OCI-LY7 (cell line): ENCODE results near the gene LEPR. TPM values are rescaled to one million over a fixed set of nuclear protein-coding genes. Genes with fewer than 3 reads are reported as not detected.

Experiments
- BruUV-seq: library from RNA; stranded (reverse); fragments of 400-500 nt; replicated peaks from 2 replicates; lab custom pipeline; 2021; lab: Mats Ljungman, UMichigan
- CTCF ChIA-PET: fragments of 300-600 bp; sonication (Branson Sonifier 250); formaldehyde crosslinking; loops from one replicate; lab custom pipeline; 2022; ENCODE audit warnings: antibody characterized with exemption; ENCODE audit not compliant: unreplicated experiment; lab: Charles Lee
- POLR2A ChIA-PET: fragments of 300-600 bp; sonication (Branson Sonifier 250); formaldehyde crosslinking; loops from one replicate; lab custom pipeline; 2022; ENCODE audit warnings: antibody characterized with exemption; lab: Charles Lee
- DNase-seq: peaks from one replicate; pipeline ENCODE4 v3.0.0-alpha.2; 2015; ENCODE audit warnings: low spot score
- H2AFZ ChIP-seq: fragments of 200-600 bp; sonication (generic), shearing (Covaris generic); 2 replicates; pipeline ENCODE4 v1.6.1; 2014; ENCODE audit warnings: mild to moderate bottlenecking, antibody characterized with exemption, low read length, moderate library complexity
- H3K27ac ChIP-seq: fragments of 200-600 bp; sonication (generic); 2 replicates; pipeline ENCODE4 v1.5.1; 2014; ENCODE audit warnings: mixed run types, low read depth, mild to moderate bottlenecking, moderate library complexity, low read length, inconsistent platforms; ENCODE audit not compliant: poor library complexity, severe bottlenecking
- H3K36me3 ChIP-seq: fragments of 200-600 bp; sonication (generic); 2 replicates; pipeline ENCODE4 v1.6.1; 2014; ENCODE audit warnings: mild to moderate bottlenecking, antibody characterized with exemption, low read length, moderate library complexity, mixed read lengths; ENCODE audit not compliant: insufficient read depth
- H3K4me1 ChIP-seq: fragments of 200-600 bp; sonication (generic); 2 replicates; pipeline ENCODE4 v1.5.1; 2014; ENCODE audit warnings: mild to moderate bottlenecking, low read length; ENCODE audit not compliant: insufficient read depth, poor library complexity, severe bottlenecking
- H3K4me2 ChIP-seq: fragments of 200-600 bp; sonication (generic); 2 replicates; pipeline ENCODE4 v1.6.1; 2014; ENCODE audit warnings: mild to moderate bottlenecking, low read length
- H3K4me3 ChIP-seq: fragments of 200-600 bp; sonication (generic); 2 replicates; pipeline ENCODE4 v1.5.1; 2014; ENCODE audit warnings: mild to moderate bottlenecking, low read depth, low read length; ENCODE audit not compliant: poor library complexity, severe bottlenecking
- H3K79me2 ChIP-seq: fragments of 200-600 bp; sonication (generic); 2 replicates; pipeline ENCODE4 v1.6.1; 2016; ENCODE audit warnings: low read depth, mild to moderate bottlenecking, low read length, moderate library complexity, mixed read lengths; ENCODE audit not compliant: insufficient read depth
- H3K9me2 ChIP-seq: fragments of 200-600 bp; sonication (generic); 2 replicates; pipeline ENCODE4 v1.6.1; 2016; ENCODE audit warnings: mild to moderate bottlenecking, low read length, mixed read lengths; ENCODE audit not compliant: insufficient read depth
- H3K9me3 ChIP-seq: fragments of 200-600 bp; sonication (generic); 2 replicates; pipeline ENCODE4 v1.6.1; 2014; ENCODE audit warnings: mild to moderate bottlenecking, mixed run types, low read length, mixed read lengths
- H4K20me1 ChIP-seq: fragments of 200-600 bp; sonication (generic); 2 replicates; pipeline ENCODE4 v1.6.1; 2014; ENCODE audit warnings: mild to moderate bottlenecking, antibody characterized with exemption, low read length, moderate library complexity, mixed read lengths; ENCODE audit not compliant: insufficient read depth
- CTCF ChIP-seq: fragments of 200-600 bp; sonication (generic); conservative IDR thresholded peaks from 2 replicates; pipeline ENCODE4 v1.5.1; 2014; ENCODE audit warnings: mild to moderate bottlenecking, antibody characterized with exemption, low read length, moderate library complexity, mixed read lengths
- EZH2phosphoT487 ChIP-seq: fragments of 200-600 bp; sonication (generic); IDR thresholded peaks from 2 replicates; pipeline ENCODE4 v1.6.1; 2018; ENCODE audit warnings: low read depth, borderline replicate concordance, mild to moderate bottlenecking, mixed run types, antibody characterized with exemption, low read length, moderate library complexity, mixed read lengths
- intact Hi-C: fragments of 100-400 bp; cut with micrococcal nuclease; formaldehyde crosslinking; loops from one replicate; pipeline ENCODE4 v1.10.0; 2022; ENCODE audit not compliant: unreplicated experiment
- total RNA-seq, 2 experiments: library from RNA; depleted of rRNA in 1 of 2; stranded (reverse); fragments of >200 nt in 1 of 2; shearing (Covaris generic) in 1 of 2; gene quantifications; 2 replicates each; pipeline ENCODE4 v1.2.3, GENCODE V29; 2014 to 2022

LEPR gene
- total RNA-seq, 2 experiments from 2014 or later = 0.63 to 0.68 TPM

GRCh38 chr1:65442442-65442841, 22.0 kb downstream of the LEPR start:
- no peak overlapping the region for H3K4me2 ChIP-seq
- no peaks in the 10 kb centered on the region for H3K4me1 ChIP-seq
- H3K9me2 ChIP-seq = no peaks in the 10 kb centered on the region
- intact Hi-C loops = no loop called here
- DNase-seq = no peak
- ChIA-PET POLR2A (interaction anchor here (0.6 kb wide), 1 partner anchor 252 kb away, joined by 4 read pairs; no protein-coding TSS in a partner anchor), CTCF (no interaction called here)
- H3K27ac ChIP-seq = no peak overlapping the region
- no peak overlapping the region for H2AFZ ChIP-seq
- H4K20me1 ChIP-seq = no peaks in the 10 kb centered on the region
- H3K36me3 ChIP-seq = no peaks in the 10 kb centered on the region
- no peak for TF ChIP-seq EZH2phosphoT487
- H3K9me3 ChIP-seq = no peaks in the 10 kb centered on the region
- no TSS peak for BruUV-seq
- no peak overlapping the region for H3K4me3 ChIP-seq
- no peaks in the 10 kb centered on the region for H3K79me2 ChIP-seq

GRCh38 chr1:65443647-65444046, 23.2 kb downstream of the LEPR start:
- H3K9me2 ChIP-seq = no peaks in the 10 kb centered on the region
- TF ChIP-seq EZH2phosphoT487 (no peak), CTCF (no peak)
- intact Hi-C loops = no loop called here
- H3K36me3 ChIP-seq = no peaks in the 10 kb centered on the region
- no peaks in the 10 kb centered on the region for H3K9me3 ChIP-seq
- no peak overlapping the region for H3K4me2 ChIP-seq
- DNase-seq = no peak
- no TSS peak for BruUV-seq
- H3K79me2 ChIP-seq = no peaks in the 10 kb centered on the region
- H3K27ac ChIP-seq = no peak overlapping the region
- H2AFZ ChIP-seq = no peak overlapping the region
- POLR2A ChIA-PET = no interaction called here
- CTCF ChIA-PET = no interaction called here
- no peak overlapping the region for H3K4me3 ChIP-seq
- no peaks in the 10 kb centered on the region for H4K20me1 ChIP-seq
- no peaks in the 10 kb centered on the region for H3K4me1 ChIP-seq

- Histone ChIP-seq H3K4me1 (no peaks in the 10 kb centered on the region), H3K79me2 (no peaks in the 10 kb centered on the region), H3K4me2 (no peak overlapping the region), H3K4me3 (no peak overlapping the region), H3K9me3 (no peaks in the 10 kb centered on the region), H2AFZ (no peak overlapping the region), H3K27ac (no peak overlapping the region), H4K20me1 (no peaks in the 10 kb centered on the region), H3K36me3 (no peaks in the 10 kb centered on the region), H3K9me2 (no peaks in the 10 kb centered on the region)
- intact Hi-C loops = no loop called here
- BruUV-seq = no TSS peak
- TF ChIP-seq EZH2phosphoT487 = no peak
- no peak for TF ChIP-seq CTCF
- ChIA-PET CTCF (no interaction called here), POLR2A (no interaction called here)
- no peak for DNase-seq
These were observed 23.7 kb downstream of the LEPR start for GRCh38 chr1:65444128-65444640.
